Measurements from ENCODE around the gene MMP8. TPM values are rescaled to one million over a fixed set of nuclear protein-coding genes. Genes with fewer than 3 reads are reported as not detected.

Gene MMP8
- total RNA-seq, 2 experiments from 2014 or later, result not detected

DNA sequence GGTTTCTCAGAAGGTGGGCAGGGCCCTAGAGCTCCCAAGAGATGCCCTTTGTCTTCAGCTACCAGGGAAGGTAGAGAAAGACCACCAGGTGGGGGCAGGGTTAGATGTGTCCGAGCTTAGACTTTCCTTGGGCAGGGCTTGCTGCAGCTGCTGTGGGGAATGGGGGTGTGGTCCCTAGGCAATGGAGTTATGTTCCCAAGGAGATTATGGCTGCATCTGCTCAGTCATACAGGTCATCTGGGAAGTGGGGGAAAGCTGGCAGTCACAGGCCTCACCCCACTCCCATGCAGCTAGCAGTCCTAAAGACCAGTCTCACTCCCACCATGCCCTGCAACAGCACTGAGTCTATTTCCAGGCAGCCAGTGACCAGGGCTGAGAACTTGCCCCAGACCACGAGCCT, 48.7 kb downstream of the MMP8 start:
- H3K9me3 ChIP-seq (ENCODE audit: low read length), result no peaks in the 10 kb centered on the region
- no peak overlapping the region for H3K27ac ChIP-seq (ENCODE audit: low read depth, low read length, poor library complexity, severe bottlenecking)

DNA sequence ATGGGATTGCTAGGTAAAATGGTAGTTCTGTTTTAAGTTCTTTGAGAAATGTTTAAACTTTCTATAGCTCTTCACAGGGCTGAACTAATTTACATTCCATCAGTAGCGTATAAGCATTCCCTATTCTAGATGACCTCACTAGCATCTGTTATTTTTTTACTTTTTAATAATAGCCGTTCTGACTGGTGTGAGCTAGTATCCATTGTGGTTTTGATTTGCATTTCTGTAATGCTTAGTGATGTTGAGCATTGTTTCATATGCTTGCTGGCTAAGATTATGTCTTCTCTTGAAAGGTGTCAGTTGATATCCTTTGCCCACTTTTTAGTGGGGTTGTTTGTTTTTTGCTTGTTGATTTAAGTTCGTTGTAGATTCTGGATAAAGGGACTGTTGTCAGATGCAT, 55.1 kb downstream of the MMP8 start:
- Histone ChIP-seq H3K27ac (ENCODE audit: low read depth, low read length, poor library complexity, severe bottlenecking) (no peak overlapping the region), H3K4me1 (ENCODE audit: insufficient read depth, low read length, poor library complexity, severe bottlenecking) (no peaks in the 10 kb centered on the region), H3K9me3 (ENCODE audit: low read length) (no peaks in the 10 kb centered on the region), H3K9me2 (ENCODE audit: insufficient read depth, low read length) (no peaks in the 10 kb centered on the region), H3K36me3 (ENCODE audit: insufficient read depth, low read length) (no peaks in the 10 kb centered on the region), H3K4me3 (ENCODE audit: low read depth, low read length, poor library complexity, severe bottlenecking) (no peak overlapping the region), H3K79me2 (ENCODE audit: insufficient read depth, low read depth, low read length) (no peaks in the 10 kb centered on the region), H3K4me2 (ENCODE audit: low read length) (no peak overlapping the region), H4K20me1 (ENCODE audit: insufficient read depth, low read length) (no peaks in the 10 kb centered on the region), H2AFZ (ENCODE audit: low read length) (no peak overlapping the region)
- no peak for DNase-seq (ENCODE audit: low spot score)
- POLR2A ChIA-PET, result interaction anchor here (0.6 to 0.7 kb wide), 2 partner anchors 15 to 178 kb away, joined by 3 read pairs; no protein-coding TSS in a partner anchor
- intact Hi-C loops (cut with micrococcal nuclease; ENCODE audit: unreplicated experiment), result loop anchor here (5.0 kb wide), 2 partner anchors 172 to 382 kb away; no protein-coding TSS in a partner anchor
- no peak for TF ChIP-seq EZH2phosphoT487 (IDR thresholded peaks at IDR 0.05; ENCODE audit: borderline replicate concordance, low read depth, low read length)
- TF ChIP-seq, protein P1, sequence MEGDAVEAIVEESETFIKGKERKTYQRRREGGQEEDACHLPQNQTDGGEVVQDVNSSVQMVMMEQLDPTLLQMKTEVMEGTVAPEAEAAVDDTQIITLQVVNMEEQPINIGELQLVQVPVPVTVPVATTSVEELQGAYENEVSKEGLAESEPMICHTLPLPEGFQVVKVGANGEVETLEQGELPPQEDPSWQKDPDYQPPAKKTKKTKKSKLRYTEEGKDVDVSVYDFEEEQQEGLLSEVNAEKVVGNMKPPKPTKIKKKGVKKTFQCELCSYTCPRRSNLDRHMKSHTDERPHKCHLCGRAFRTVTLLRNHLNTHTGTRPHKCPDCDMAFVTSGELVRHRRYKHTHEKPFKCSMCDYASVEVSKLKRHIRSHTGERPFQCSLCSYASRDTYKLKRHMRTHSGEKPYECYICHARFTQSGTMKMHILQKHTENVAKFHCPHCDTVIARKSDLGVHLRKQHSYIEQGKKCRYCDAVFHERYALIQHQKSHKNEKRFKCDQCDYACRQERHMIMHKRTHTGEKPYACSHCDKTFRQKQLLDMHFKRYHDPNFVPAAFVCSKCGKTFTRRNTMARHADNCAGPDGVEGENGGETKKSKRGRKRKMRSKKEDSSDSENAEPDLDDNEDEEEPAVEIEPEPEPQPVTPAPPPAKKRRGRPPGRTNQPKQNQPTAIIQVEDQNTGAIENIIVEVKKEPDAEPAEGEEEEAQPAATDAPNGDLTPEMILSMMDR (conservative IDR thresholded peaks at IDR 0.05; ENCODE audit: low read length), result no peak
- CTCF ChIA-PET (ENCODE audit: unreplicated experiment), result no interaction called here
- BruUV-seq (replicated peaks), result no TSS peak

More for the DNA sequence above, 48.7 kb downstream of the MMP8 start:
- H3K36me3 ChIP-seq (ENCODE audit: insufficient read depth, low read length), result no peaks in the 10 kb centered on the region
- H2AFZ ChIP-seq (ENCODE audit: low read length), result no peak overlapping the region
- DNase-seq (ENCODE audit: low spot score), result no peak
- no peak for TF ChIP-seq EZH2phosphoT487 (IDR thresholded peaks at IDR 0.05; ENCODE audit: borderline replicate concordance, low read depth, low read length)
- TF ChIP-seq, protein P1 (conservative IDR thresholded peaks at IDR 0.05; ENCODE audit: low read length), result no peak
- POLR2A ChIA-PET, result no interaction called here
- H4K20me1 ChIP-seq (ENCODE audit: insufficient read depth, low read length), result no peaks in the 10 kb centered on the region
- no peaks in the 10 kb centered on the region for H3K4me1 ChIP-seq (ENCODE audit: insufficient read depth, low read length, poor library complexity, severe bottlenecking)
- H3K79me2 ChIP-seq (ENCODE audit: insufficient read depth, low read depth, low read length), result no peaks in the 10 kb centered on the region
- no peak overlapping the region for H3K4me3 ChIP-seq (ENCODE audit: low read depth, low read length, poor library complexity, severe bottlenecking)
- intact Hi-C loops (cut with micrococcal nuclease; ENCODE audit: unreplicated experiment), result no loop called here
- no peak overlapping the region for H3K4me2 ChIP-seq (ENCODE audit: low read length)
- no peaks in the 10 kb centered on the region for H3K9me2 ChIP-seq (ENCODE audit: insufficient read depth, low read length)
- CTCF ChIA-PET (ENCODE audit: unreplicated experiment), result no interaction called here
- no TSS peak for BruUV-seq (replicated peaks)

DNA sequence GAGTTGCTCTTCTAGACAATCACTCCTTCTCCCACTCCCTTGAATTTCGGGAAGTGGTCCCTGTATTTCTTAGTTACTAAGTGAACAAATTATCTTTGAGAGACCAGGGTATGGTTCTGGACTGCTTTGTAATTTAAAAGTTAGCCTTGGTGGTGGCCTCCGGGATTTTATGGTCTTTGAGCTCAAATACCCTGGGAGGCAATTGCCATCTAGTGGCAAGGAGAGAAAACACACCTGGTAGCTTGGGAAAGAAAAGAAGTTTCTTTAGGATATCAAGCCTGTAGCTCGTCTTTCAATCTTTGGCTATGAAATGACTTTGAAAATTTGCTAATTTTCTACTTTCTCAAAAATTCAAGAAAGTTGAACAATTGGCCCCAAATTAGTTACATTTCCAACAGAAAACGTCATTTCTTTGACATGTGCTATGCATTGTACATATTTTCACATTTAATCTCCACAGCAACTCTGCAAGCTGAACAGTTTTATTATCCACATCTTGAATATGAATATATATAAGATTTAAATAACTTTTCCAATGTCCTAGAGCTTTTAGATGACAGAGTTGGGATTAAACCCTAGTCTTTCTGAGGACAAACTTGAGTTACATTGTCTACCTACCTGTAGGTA, 58.3 kb downstream of the MMP8 start:
- DNase-seq (ENCODE audit: low spot score), result peak; percentile 56

More for the DNA sequence above, 58.3 kb downstream of the MMP8 start:
- Histone ChIP-seq H3K27ac (ENCODE audit: low read depth, low read length, poor library complexity, severe bottlenecking) (no peak overlapping the region), H2AFZ (ENCODE audit: low read length) (no peak overlapping the region), H3K79me2 (ENCODE audit: insufficient read depth, low read depth, low read length) (no peaks in the 10 kb centered on the region), H4K20me1 (ENCODE audit: insufficient read depth, low read length) (no peaks in the 10 kb centered on the region), H3K4me1 (ENCODE audit: insufficient read depth, low read length, poor library complexity, severe bottlenecking) (no peaks in the 10 kb centered on the region), H3K4me2 (ENCODE audit: low read length) (no peak overlapping the region), H3K9me2 (ENCODE audit: insufficient read depth, low read length) (no peaks in the 10 kb centered on the region), H3K4me3 (ENCODE audit: low read depth, low read length, poor library complexity, severe bottlenecking) (no peak overlapping the region), H3K9me3 (ENCODE audit: low read length) (no peaks in the 10 kb centered on the region), H3K36me3 (ENCODE audit: insufficient read depth, low read length) (no peaks in the 10 kb centered on the region)
- TF ChIP-seq, protein P1 (conservative IDR thresholded peaks at IDR 0.05; ENCODE audit: low read length), result peak; percentile 98
- no peak for TF ChIP-seq EZH2phosphoT487 (IDR thresholded peaks at IDR 0.05; ENCODE audit: borderline replicate concordance, low read depth, low read length)
- ChIA-PET CTCF (ENCODE audit: unreplicated experiment) (interaction anchor here (1.2 to 1.7 kb wide), 3 partner anchors 12 to 324 kb away, joined by 4 to 8 read pairs (median 6); no protein-coding TSS in a partner anchor), POLR2A (interaction anchor here (0.6 to 0.9 kb wide), 4 partner anchors 13 to 601 kb away, joined by 3 to 4 read pairs (median 3); no protein-coding TSS in a partner anchor)
- BruUV-seq (replicated peaks), result no TSS peak
- intact Hi-C loops (cut with micrococcal nuclease; ENCODE audit: unreplicated experiment), result loop anchor here (1.0 to 5.0 kb wide), 3 partner anchors 169 to 379 kb away; no protein-coding TSS in a partner anchor

Data from OCI-LY7 (cell line).